ENCODE measurements around the gene ZNF286A.
"Not testable (repeated sequence)": the region's sequence is repeated elsewhere in the genome, so short reads cannot be mapped to it uniquely, and the experiment has no call there.

GRCh38 chr17:15699413-15699924 lies at the start of gene ZNF286A:
- TF ChIP-seq BACH1 (IDR thresholded peaks at IDR 0.05; ENCODE audit: borderline replicate concordance); MXI1 (IDR thresholded peaks at IDR 0.05; ENCODE audit: low read depth, low read length); ZSCAN29 (IDR thresholded peaks at IDR 0.05); CEBPB (IDR thresholded peaks at IDR 0.05; ENCODE audit: borderline replicate concordance in 1 of 2, low read depth in 2 of 2, low read length in 2 of 2): not testable (repeated sequence)
- TF ChIP-seq, protein P1, sequence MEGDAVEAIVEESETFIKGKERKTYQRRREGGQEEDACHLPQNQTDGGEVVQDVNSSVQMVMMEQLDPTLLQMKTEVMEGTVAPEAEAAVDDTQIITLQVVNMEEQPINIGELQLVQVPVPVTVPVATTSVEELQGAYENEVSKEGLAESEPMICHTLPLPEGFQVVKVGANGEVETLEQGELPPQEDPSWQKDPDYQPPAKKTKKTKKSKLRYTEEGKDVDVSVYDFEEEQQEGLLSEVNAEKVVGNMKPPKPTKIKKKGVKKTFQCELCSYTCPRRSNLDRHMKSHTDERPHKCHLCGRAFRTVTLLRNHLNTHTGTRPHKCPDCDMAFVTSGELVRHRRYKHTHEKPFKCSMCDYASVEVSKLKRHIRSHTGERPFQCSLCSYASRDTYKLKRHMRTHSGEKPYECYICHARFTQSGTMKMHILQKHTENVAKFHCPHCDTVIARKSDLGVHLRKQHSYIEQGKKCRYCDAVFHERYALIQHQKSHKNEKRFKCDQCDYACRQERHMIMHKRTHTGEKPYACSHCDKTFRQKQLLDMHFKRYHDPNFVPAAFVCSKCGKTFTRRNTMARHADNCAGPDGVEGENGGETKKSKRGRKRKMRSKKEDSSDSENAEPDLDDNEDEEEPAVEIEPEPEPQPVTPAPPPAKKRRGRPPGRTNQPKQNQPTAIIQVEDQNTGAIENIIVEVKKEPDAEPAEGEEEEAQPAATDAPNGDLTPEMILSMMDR (IDR thresholded peaks at IDR 0.05 in 2 of 3, conservative IDR thresholded peaks at IDR 0.05 in 1 of 3; ENCODE audit: control insufficient read depth in 2 of 3, extremely low read depth in 1 of 3, insufficient read depth in 1 of 3, low read depth in 3 of 3, low read length in 3 of 3): not testable (repeated sequence)
- TF ChIP-seq POLR2AphosphoS5 (IDR thresholded peaks at IDR 0.05; ENCODE audit: low read length) (peak; percentile 41; the same call in 1 of the 2 replicates), POLR2A (IDR thresholded peaks at IDR 0.05; ENCODE audit: low read depth, low read length) (peak; percentile 74), TAF1 (IDR thresholded peaks at IDR 0.05; ENCODE audit: borderline replicate concordance, low read depth, low read length) (peak; percentile 44; the same call in 1 of the 2 replicates)

Data from GM12878 (cell line).